Panc1 (cell line): ENCODE results near the gene PRR5L. TPM values are rescaled to one million over a fixed set of nuclear protein-coding genes. Genes with fewer than 3 reads are reported as not detected.

Source experiments
- ATAC-seq: fragments of 200-7000 bp; cut with Tn5 transposase; 2 replicates; pipeline ENCODE4 v1.9.1; 2020; ENCODE audit warnings: mild to moderate bottlenecking, moderate library complexity
- BruUV-seq: library from RNA; stranded (reverse); fragments of 400-500 nt; replicated peaks from 2 replicates; lab custom pipeline; 2021; lab: Mats Ljungman, UMichigan
- CTCF ChIA-PET: fragments of 300-600 bp; sonication (Branson Sonifier 250); formaldehyde crosslinking; loops from one replicate; lab custom pipeline; 2022; ENCODE audit warnings: antibody characterized with exemption; lab: Charles Lee
- POLR2A ChIA-PET: fragments of 300-600 bp; sonication (Branson Sonifier 250); formaldehyde crosslinking; loops from one replicate; lab custom pipeline; 2022; ENCODE audit warnings: antibody characterized with exemption; lab: Charles Lee
- DNase-seq: peaks from one replicate; pipeline ENCODE4 v3.0.0-alpha.2; 2010; ENCODE audit warnings: low read depth, low spot score
- H3K27ac ChIP-seq: 2 replicates; pipeline ENCODE4 v1.5.1; 2011; ENCODE audit warnings: mild to moderate bottlenecking, low read length, inconsistent platforms
- H3K27me3 ChIP-seq: fragments of 200-500 bp; sonication (Bioruptor generic); 2 replicates; pipeline ENCODE4 v1.6.0; 2014; ENCODE audit warnings: low read length, inconsistent platforms; ENCODE audit not compliant: control insufficient read depth, insufficient read depth
- H3K36me3 ChIP-seq: fragments of 200-500 bp; sonication (Bioruptor generic); 2 replicates; pipeline ENCODE4 v1.5.1; 2014; ENCODE audit warnings: inconsistent platforms, mild to moderate bottlenecking, low read length, moderate library complexity; ENCODE audit not compliant: control insufficient read depth, insufficient read depth
- H3K4me1 ChIP-seq: 2 replicates; pipeline ENCODE4 v1.5.1; 2011; ENCODE audit warnings: inconsistent platforms, mild to moderate bottlenecking, low read length, moderate library complexity; ENCODE audit not compliant: control insufficient read depth, insufficient read depth
- H3K4me3 ChIP-seq, 2 experiments: 2 replicates each; pipeline ENCODE4 v1.5.1; 2011 to 2012; ENCODE audit warnings: low read depth in 2 of 2, low read length in 2 of 2, mild to moderate bottlenecking in 2 of 2, inconsistent platforms in 1 of 2, moderate library complexity in 1 of 2
- H3K9me3 ChIP-seq: fragments of 200-500 bp; sonication (Bioruptor generic); 2 replicates; pipeline ENCODE4 v1.5.1; 2014; ENCODE audit warnings: low read depth, mild to moderate bottlenecking, inconsistent platforms, low read length, moderate library complexity; ENCODE audit not compliant: control insufficient read depth, insufficient read depth
- CTCF ChIP-seq: fragments of 450-650 bp; IDR thresholded peaks from 2 replicates; pipeline ENCODE4 v1.5.1; 2017; ENCODE audit warnings: mild to moderate bottlenecking
- POLR2AphosphoS5 ChIP-seq: IDR thresholded peaks from 2 replicates; pipeline ENCODE4 v1.6.1; 2012; ENCODE audit warnings: mild to moderate bottlenecking, low read depth, low read length, moderate library complexity
- REST ChIP-seq, 2 experiments: IDR thresholded peaks; 2 replicates each; pipeline ENCODE4 v1.6.1; 2011 to 2012; ENCODE audit warnings: low read depth in 2 of 2, control low read depth in 1 of 2, low read length in 1 of 2, mild to moderate bottlenecking in 1 of 2, moderate library complexity in 1 of 2; ENCODE audit not compliant: insufficient read depth in 1 of 2
- SIN3A ChIP-seq: IDR thresholded peaks from 2 replicates; pipeline ENCODE4 v1.6.1; 2012; ENCODE audit warnings: low read depth, mild to moderate bottlenecking, low read length, moderate library complexity, borderline replicate concordance; ENCODE audit not compliant: insufficient read depth
- TCF7L2 ChIP-seq: IDR thresholded peaks from 2 replicates; pipeline ENCODE4 v1.6.1; 2011; ENCODE audit warnings: mild to moderate bottlenecking, low read depth, low read length, inconsistent platforms
- in situ Hi-C: cut with HindIII; loops from 2 replicates; pipeline ENCODE4 v1.10.0; 2016; ENCODE audit warnings: low sequenced_read_pairs, low pct_unique_long_range_greater_than_20kb
- intact Hi-C: fragments of 100-400 bp; cut with micrococcal nuclease; formaldehyde crosslinking; loops from one replicate; pipeline ENCODE4 v1.10.0; 2022; ENCODE audit not compliant: unreplicated experiment
- total RNA-seq: library from RNA; stranded (reverse); gene quantifications from one replicate; pipeline ENCODE4 v1.2.1, GENCODE V29; 2021; ENCODE audit not compliant: unreplicated experiment

The PRR5L gene
- total RNA-seq, 1 experiment from 2014 or later = 0.36 TPM

GRCh38 chr11:36399236-36399635 lies 103.1 kb downstream of the PRR5L start:
- CTCF ChIA-PET = no interaction called here
- POLR2A ChIA-PET = no interaction called here
- no peak for DNase-seq
- no peak for TF ChIP-seq SIN3A
- Histone ChIP-seq H3K36me3 (no peaks in the 10 kb centered on the region), H3K27ac (no peak overlapping the region), H3K4me1 (no peaks in the 10 kb centered on the region), H3K9me3 (no peaks in the 10 kb centered on the region), H3K27me3 (no peaks in the 10 kb centered on the region), H3K4me3 (no peak overlapping the region)
- intact Hi-C loops = no loop called here
- no TSS peak for BruUV-seq
- in situ Hi-C loops = no loop called here
- ATAC-seq = no peak

- Histone ChIP-seq H3K9me3 (no peaks in the 10 kb centered on the region), H3K4me1 (no peaks in the 10 kb centered on the region), H3K27ac (no peak overlapping the region), H3K27me3 (no peaks in the 10 kb centered on the region), H3K36me3 (no peaks in the 10 kb centered on the region), H3K4me3 (no peak overlapping the region)
- no TSS peak for BruUV-seq
- TF ChIP-seq TCF7L2 (no peak), POLR2AphosphoS5 (no peak), SIN3A (no peak), CTCF (no peak), REST (IDR thresholded peaks at IDR 0.05; ENCODE audit: insufficient read depth in 1 of 2, low read depth in 2 of 2, low read length in 1 of 2) (no peak)
- no peak for ATAC-seq
- CTCF ChIA-PET = no interaction called here
- intact Hi-C loops = no loop called here
- POLR2A ChIA-PET = no interaction called here
- DNase-seq = no peak
- in situ Hi-C loops = no loop called here
Measured at GRCh38 chr11:36399745-36400144, 103.7 kb downstream of the PRR5L start.

GRCh38 chr11:36400766-36401455 lies 104.8 kb downstream of the PRR5L start:
- no peak for TF ChIP-seq TCF7L2
- no peak for TF ChIP-seq POLR2AphosphoS5
- no peak for TF ChIP-seq REST (IDR thresholded peaks at IDR 0.05; ENCODE audit: insufficient read depth in 1 of 2, low read depth in 2 of 2, low read length in 1 of 2)
- TF ChIP-seq CTCF = no peak
- no peak for TF ChIP-seq SIN3A
- ATAC-seq = no peak

More at GRCh38 chr11:36400766-36401455, 104.8 kb downstream of the PRR5L start:
- H3K9me3 ChIP-seq = no peaks in the 10 kb centered on the region
- no peaks in the 10 kb centered on the region for H3K27me3 ChIP-seq
- in situ Hi-C loops = no loop called here
- no TSS peak for BruUV-seq
- no peak overlapping the region for H3K27ac ChIP-seq
- ChIA-PET POLR2A (no interaction called here), CTCF (interaction anchor here (0.6 kb wide), 1 partner anchor 915 kb away, joined by 3 read pairs; no protein-coding TSS in a partner anchor)
- intact Hi-C loops = no loop called here
- no peaks in the 10 kb centered on the region for H3K4me1 ChIP-seq
- H3K36me3 ChIP-seq = no peaks in the 10 kb centered on the region
- no peak overlapping the region for H3K4me3 ChIP-seq
- no peak for DNase-seq
